HG03060 (cell line): Measurements from ENCODE around the gene INF2.
"Not testable (repeated sequence)": the region's sequence is repeated elsewhere in the genome, so short reads cannot be mapped to it uniquely, and the experiment has no call there.

Source experiments
- ATAC-seq: cut with Tn5 transposase; IDR thresholded peaks from one replicate; pipeline ENCODE4 v1.9.1; 2021; ENCODE audit warnings: low read depth, moderate number of reproducible peaks; ENCODE audit not compliant: unreplicated experiment

The INF2 gene

GRCh38 chr14:104689109-104689880 lies at the start of gene INF2:
INF2 (plus strand) TSS chr14:104689618; CDS start chr14:104701366, 11,748 bp downstream.
- ATAC-seq = no peak

- no peak for ATAC-seq
Measured at GRCh38 chr14:104639885-104640548, 49.4 kb upstream of the INF2 start.

GRCh38 chr14:104640681-104641080 lies 48.7 kb upstream of the INF2 start:
- ATAC-seq = no peak

- no peak for ATAC-seq
Measured at GRCh38 chr14:104641753-104642539, 47.5 kb upstream of the INF2 start.

DNA sequence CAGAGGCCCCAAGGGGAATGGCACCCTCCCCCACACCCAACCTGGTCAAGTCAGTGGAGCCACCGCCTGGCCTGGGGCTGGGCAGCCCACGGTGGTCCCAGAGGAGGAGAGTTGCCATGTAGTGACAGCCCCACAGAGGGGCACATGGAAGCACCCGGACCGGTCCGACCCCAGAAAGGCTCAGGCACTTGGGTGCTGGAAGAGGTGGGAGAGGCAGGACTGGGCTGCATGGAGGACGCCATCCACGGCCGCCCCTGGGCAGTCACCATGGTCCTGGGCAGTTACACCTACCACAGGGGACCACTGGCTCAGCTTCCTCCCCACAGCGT lies 46.9 kb upstream of the INF2 start:
- ATAC-seq = no peak

DNA sequence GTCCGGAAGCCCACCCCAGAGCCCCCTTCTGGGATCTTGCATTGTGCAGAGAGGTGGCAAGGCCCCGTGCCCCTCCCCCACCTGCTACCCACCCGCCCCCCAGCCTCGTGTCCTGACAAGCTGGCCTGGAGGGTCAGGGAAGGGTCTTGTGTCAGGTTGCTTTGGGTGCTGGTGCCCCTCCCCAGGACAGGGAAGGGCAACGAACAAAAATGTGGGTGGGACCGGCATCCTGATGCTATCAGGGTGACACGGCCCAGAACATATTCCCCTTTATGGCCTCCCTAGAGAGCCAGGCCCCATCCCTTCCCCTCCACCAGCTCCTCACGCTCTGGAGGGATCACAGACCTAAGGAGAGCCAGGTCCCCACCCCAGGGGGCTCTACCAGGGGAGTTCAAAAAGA lies 46.1 kb upstream of the INF2 start:
- ATAC-seq = no peak

- no peak for ATAC-seq
Measured at GRCh38 chr14:104644091-104644635, 45.3 kb upstream of the INF2 start.

- ATAC-seq = no peak
Measured at GRCh38 chr14:104644656-104645378, 44.6 kb upstream of the INF2 start.

- ATAC-seq = no peak
Measured at GRCh38 chr14:104647467-104648043, 41.9 kb upstream of the INF2 start.

GRCh38 chr14:104650057-104650980 lies 39.1 kb upstream of the INF2 start:
- ATAC-seq = no peak

- no peak for ATAC-seq
Measured at GRCh38 chr14:104650981-104651875, 38.2 kb upstream of the INF2 start.

DNA sequence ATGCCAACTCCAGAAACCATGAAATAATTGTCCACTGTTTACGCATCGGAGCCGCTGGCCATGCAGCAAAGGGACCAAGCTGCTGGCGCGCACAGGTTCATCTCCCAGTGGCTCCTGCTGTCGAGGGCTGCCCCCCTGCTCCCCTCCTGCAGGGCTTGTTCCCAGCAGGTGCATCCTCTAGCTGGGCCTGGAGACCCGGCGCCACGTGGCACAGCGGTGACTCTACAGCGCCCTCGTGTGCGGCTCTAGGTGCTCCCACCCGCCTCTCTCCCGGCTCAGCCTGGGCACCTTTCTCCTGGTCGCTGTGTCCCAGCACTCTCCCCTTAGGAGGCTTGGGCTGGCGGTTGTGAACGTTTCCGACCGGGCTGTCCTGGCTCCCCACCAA lies 37.5 kb upstream of the INF2 start:
- no peak for ATAC-seq

- no peak for ATAC-seq
Measured at GRCh38 chr14:104652386-104652785, 37.0 kb upstream of the INF2 start.

- ATAC-seq = not testable (repeated sequence)
Measured at GRCh38 chr14:104653130-104653920, 36.1 kb upstream of the INF2 start.

DNA sequence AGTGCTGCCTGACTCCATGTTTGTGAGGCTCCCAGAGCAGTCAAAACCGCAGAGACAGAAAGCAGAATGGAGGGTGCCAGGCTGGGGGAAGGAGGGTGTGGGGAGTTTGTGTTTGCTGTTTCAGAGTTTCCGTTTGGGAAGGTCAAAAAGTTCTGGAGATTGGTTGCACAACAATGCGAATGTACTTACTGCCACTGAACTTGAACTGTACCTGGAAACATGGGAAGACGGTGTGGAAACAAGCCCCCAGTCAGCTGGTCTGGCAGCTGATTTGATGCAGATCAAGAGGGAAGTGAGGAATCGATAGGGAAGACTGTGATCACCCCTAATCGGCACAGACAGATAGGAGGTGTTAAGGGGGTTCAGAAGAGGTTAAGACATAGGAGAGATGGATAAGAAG lies 35.3 kb upstream of the INF2 start:
- no peak for ATAC-seq

DNA sequence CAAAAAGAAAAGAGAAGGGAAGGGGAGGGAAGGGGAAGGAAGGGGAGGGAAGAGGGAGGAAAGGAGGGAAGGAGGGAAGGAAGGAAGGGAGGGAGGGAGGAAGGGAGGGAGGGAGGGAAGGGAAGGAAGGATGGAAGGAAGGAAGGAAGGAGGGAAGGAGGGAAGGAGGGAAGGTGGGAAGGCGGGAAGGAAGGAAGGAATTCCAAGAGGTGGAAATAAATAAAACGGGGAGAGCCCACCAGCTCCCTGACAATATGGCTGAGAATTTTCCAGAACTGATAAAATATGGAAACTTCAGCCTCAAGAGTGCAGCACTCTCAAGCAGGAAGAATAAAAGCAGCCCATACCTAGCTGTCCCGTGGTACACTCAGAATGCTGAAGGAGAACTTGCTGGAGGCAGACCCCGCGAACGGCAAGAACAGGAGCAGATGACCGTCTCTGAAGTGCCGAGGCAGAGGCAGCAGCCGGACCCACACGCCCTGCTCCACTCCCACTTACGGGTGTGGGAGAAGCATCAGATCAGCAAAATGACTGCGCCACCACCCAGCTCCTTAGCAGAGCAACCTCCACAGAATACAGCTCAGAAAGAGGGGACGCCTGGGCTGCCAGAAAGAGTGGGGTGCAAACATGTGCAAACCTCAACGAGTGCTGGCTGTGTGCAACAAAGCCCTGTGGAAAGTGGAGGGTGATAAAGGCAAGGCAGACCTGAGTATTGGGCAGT lies 34.1 kb upstream of the INF2 start:
- ATAC-seq = no peak
